ENCODE measurements around the gene COL15A1.
"Not testable (repeated sequence)": the region's sequence is repeated elsewhere in the genome, so short reads cannot be mapped to it uniquely, and the experiment has no call there.

Gene COL15A1

DNA sequence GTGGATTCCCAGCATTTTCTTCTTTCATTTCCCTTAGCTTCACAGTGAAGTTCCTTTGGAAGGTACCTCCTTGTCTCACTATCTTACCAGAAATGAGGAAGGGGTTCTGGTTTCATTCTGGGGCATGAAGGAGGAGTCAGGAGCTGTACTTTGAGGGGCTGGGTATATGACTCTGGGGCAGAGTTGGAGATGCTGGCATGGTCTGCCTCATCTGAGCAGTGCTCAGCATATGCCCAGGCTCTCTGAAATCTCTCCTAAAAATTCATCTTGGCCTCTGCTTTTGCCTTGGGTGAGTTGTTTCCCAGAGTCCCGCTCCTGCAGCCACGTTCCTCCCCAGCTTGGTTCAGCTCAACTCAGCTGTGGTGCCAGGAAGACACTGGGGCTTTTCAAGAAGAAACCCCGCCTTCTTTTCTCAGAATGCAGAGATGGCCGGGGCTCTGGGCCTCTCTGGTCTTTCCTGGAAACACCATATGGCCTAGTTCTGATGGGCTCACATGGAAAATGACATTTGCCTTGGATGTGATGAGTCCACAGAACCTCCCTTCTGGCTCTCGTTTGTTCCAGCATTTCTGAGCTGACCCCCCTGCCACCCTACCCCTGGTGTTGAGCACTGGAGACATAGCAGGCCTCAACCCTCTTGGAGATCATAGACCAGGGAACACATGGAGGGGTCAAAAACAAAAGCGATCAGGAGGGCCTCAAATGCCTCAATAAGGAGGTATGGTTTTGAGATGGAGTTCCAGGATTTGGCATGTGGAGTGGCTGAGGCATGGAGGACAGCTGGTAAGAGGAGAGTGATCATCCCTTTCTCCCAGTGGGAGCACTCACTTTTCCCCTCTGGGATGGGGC lies 149.2 kb downstream of the COL15A1 start:
- DNase-seq: peak; percentile 39

DNA sequence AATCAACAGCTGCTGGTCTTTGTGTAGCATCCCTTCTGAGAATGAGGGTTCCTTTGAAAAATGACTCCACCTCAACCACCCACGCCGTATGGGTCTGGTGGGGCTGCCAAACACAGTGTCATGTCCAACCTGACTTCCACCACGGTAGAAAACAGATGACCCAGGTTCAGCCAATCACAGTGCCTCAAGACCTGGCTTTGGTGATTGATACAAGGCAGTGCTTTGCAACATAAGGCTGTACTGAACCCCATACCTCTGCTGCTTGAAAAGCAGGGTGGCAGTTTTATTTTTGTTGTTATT lies 149.7 kb downstream of the COL15A1 start:
- no peak for DNase-seq

- DNase-seq: no peak
These were observed 151.9 kb downstream of the COL15A1 start for GRCh38 chr9:99095565-99095964.

DNA sequence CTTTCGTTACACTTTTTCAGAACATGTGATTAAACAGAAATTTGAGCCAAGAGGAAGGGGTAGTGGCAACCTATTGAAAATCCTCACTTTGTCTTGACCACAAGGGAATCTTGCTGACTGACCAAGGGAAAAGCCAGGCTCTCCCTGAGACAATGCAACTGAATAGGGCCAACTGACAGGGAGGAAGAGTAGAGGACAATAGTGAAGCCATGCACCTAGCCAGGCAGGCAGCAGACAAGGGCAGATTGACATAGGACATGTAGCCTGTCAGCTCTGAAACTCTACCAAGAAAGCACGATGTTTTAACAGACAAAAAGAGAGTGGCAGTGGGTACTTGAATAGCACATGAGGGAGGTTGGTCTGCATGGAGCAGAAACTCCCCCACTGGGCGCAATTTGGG lies 152.7 kb downstream of the COL15A1 start:
- DNase-seq: no peak

DNA sequence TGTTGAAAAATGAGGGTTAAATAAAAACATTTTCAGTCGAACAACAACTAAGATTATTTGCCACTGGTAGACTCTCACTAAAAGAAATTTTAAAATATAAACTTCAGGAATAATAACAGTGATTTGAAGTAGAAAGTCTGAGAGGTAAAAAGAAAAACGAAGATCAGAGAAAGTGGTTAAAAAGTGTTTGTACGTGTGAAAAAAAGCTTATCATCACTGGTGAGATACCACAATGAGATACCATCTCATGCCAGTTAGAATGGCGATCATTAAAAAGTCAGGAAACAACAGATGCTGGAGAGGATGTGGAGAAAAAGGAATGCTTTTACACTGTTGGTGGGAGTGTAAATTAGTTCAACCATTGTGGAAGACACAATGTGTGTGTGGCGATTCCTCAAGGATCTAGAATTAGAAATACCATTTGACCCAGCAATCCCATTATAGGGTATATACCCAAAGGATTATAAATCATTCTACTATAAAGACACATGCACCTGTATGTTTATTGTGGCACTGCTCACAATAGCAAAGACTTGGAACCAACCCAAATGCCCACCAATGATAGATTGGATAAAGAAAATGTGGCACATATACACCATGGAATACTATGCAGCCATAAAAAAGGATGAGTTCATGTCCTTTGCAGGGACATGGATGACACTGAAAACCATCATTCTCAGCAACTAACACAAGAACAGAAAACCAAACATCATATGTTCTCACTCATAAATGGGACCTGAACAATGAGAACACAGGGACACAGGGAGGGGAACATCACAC lies 156.3 kb downstream of the COL15A1 start:
- DNase-seq: not testable (repeated sequence)

DNA sequence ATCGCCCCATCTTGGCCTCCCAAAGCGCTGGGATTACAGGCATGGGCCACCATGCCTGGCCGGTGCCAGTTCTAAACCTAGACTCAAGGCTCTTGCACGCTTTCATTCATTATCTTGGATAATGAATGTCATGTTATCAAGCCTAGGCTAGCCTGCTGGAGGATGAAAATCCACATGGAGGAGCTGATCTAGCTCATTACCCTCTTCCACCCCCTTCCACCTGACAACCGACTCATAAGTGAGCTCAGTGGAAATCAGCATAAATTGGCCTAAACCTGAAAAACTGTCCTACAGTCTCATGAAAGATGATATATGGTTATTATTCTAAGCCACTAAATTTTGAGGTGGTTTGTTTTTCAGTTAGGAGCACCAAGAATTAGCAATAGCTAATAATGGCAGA lies 157.6 kb downstream of the COL15A1 start:
- DNase-seq: no peak

DNA sequence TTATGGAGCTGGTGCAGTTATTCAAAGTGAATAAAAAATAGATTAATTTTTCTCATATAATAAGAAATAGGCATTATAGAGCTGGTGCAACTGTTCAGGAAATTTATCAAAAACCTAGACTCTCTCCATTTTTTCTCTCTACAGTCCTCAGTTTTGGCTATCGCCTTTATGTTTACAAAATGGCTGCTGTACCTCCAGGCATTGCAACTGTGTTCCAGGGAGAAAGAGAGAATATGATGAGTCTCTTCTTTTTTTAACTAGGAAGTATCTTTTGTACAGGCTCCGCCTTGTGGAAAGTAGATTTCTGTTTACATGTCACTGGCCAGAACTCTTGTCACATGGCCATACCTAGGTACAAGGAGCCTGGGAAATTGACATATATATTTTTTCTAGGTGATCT lies 158.1 kb downstream of the COL15A1 start:
- no peak for DNase-seq

DNA sequence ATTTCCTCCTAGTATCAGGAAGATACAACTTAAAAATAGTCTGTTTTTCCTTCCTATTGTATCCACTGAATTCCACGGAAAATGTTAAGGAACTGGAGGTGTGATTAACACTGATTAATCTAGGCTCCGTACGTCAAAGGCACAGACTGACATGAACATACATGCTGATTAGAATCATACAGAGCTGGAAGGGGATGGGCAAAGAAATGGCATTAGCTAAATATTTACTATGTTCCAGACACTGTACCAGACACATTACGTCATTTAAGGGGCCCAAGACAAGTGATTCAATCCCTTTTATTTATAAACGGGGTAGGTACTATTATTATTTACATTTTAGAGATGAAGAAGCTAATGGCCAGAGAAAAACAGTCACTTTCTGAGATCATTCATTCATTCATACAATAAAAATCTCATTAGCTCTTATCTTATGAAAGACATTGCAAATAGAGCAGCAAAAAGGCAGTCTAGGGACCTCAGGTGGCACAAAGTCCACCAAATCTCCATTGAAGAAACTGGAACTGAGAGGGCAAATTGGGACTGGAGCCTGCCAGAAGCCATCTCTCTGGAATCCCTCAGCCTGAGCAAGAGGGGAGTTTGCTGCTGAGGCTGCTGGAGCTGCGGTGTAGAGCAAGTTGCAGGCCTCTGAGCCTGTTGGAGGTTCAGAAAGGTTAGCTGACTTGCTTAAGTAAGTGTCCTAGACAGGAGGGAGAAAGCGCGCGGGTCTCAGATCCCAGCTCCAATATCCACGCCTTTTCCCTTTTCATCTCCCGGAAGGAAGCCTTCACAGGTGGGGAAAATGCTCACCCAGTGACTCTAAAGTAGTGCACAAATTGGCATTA lies 159.6 kb downstream of the COL15A1 start:
- DNase-seq: no peak

- no peak for DNase-seq
These were observed 160.3 kb downstream of the COL15A1 start for GRCh38 chr9:99103901-99104458.

DNA sequence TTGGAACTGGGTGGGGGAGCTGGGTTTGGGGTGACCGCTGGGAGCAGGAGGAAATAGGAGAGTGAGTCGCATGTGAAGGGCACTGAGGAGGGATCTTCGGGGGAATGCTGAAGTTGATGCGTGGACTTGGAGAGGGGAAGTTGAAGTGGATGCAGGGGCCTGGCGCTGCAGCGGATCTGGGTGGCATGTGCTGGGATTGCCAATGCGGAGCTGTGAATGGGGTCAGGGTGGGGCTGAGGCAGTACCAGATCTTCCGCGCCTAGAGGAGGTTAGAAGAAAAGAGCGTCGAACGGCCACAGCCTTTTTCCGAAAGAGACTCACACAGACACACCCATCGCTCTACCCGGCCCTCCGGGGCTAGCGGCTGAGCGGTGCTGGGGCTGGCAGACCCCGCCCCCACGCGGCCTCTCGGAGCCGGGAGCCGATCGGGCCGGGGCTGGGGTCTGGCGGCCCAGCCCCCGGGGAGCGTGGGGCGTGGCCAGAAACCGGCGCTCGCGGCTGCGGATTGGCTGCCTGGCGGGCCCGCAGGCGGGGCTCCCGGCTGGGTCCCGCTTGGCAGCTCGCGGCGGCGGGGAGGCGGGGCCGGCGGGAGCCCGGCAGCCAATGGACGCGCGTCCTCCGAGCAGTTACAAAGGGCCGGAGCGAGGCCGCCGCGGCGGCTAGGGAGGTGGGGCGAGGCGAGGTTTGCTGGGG lies 160.9 kb downstream of the COL15A1 start, which contains the start of gene TGFBR1:
TGFBR1 (plus strand) TSS at position 655 of the 693 bp plus-strand sequence. CDS start 93 bp downstream, outside the sequence.
- DNase-seq: peak; percentile 66

DNA sequence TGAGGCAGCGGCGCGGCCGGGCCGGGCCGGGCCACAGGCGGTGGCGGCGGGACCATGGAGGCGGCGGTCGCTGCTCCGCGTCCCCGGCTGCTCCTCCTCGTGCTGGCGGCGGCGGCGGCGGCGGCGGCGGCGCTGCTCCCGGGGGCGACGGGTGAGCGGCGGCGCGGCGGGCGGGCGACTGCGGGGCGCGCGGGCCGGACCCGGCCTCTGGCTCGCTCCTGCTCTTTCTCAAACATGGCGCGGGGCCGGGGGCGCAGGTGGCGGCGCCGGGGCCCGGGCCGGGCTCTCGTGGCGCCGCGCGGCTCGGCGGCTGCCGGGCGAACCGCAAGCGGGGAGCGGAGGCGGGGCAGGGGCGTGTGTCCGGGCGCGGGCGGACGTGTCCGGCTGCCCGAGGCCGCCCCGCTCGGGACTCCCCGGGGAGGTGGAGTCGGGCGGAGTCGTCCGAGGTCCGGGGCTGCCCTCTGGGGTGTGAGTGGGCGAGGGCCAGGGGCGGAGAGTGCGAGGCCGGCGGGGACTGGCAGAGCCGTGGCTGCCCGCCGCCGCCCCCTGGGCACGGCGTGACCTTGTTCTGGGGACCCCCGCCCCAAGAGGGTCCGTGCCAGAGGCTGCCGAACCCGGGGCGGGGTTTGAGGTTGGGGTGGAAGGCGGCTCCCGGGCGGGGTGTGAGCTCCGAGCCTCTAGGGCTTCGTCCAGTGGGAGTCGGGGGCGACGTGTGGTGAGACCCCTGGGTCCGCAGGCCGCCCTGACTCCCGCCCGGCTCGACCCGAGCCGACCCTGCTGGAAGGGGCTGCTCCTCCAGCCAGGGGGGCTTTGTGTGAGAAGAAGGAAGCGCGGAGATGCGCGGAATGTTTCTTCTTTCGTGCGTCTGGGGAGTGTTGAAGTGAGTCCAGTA lies 161.7 kb downstream of the COL15A1 start:
- DNase-seq: no peak

GRCh38 chr9:99106044-99106375 lies 162.3 kb downstream of the COL15A1 start:
- DNase-seq: no peak

- DNase-seq: no peak
These were observed 163.7 kb downstream of the COL15A1 start for GRCh38 chr9:99107421-99107820.

- DNase-seq: peak; percentile 36
These were observed 164.4 kb downstream of the COL15A1 start for GRCh38 chr9:99108131-99108530.

GRCh38 chr9:99109522-99109921 lies 165.8 kb downstream of the COL15A1 start:
- peak; percentile 97 for DNase-seq

DNA sequence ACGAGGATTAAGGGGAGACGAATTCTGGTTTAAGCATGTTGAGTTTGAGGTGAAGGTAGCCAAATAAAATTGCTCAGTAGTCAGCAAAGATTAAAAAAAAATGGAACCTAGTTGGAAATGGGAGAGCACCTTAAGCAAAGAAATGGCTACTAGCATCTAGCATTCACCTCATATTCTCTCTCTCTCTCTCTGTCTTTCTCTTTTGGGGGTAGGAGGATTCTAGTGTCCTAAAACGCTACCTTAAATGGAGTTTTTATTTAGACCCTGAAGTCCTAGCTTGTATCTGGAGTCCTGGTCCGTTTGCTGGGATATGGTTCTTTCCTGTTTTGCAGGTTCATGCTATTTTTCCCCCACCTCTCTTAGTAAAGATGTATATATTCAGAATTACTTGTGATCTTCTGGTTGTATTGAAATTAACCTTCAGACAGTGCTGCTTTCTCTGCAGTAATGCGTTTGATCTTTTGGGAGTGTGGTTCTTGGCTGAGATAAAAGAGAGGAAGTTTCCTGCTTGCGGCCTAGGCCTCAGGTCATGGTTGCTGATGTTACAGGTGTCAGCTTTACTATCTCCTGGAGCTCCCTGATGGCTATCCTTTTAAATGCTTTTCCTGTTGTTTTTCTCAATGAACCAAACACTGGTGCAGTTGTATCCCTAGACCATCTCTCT lies 169.2 kb downstream of the COL15A1 start:
- no peak for DNase-seq

GRCh38 chr9:99113414-99114048 lies 169.8 kb downstream of the COL15A1 start:
- DNase-seq: no peak

- DNase-seq: no peak
These were observed 170.3 kb downstream of the COL15A1 start for GRCh38 chr9:99114049-99114440.

DNA sequence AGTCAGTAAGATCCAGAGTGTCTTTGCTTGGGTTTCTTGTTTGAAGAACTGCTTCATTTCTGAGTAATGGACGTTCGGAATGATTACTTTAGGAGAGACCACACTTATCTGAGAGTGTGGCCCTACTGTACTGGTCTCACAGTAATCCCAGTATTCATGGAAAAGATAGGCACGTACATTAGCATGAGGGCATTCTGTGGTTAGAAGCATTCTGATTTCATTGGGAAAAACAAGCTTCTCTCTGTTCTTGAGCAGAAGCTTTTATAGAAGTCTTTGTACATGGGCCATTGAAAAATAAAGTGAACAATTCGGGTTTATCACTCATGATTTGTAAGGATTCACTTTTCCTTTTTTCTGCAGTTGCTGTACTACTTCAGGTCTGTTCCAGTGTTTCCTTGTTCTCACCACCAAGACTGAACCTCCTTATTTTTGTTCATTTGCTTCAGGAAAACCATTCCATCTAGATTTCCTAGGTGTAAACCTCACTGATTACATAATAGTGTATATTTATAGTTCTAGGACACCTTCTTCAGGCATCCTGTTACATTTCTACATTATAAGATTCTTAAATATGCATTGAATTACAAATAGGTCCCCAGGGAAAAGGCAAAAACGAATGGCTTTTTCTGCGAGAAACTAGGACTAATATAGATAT lies 171.3 kb downstream of the COL15A1 start:
- no peak for DNase-seq

- no peak for DNase-seq
These were observed 172.3 kb downstream of the COL15A1 start for GRCh38 chr9:99116003-99116411.
